GM18499 (cell line): Measurements from ENCODE around the gene KIF27.
"Not testable (repeated sequence)": the region's sequence is repeated elsewhere in the genome, so short reads cannot be mapped to it uniquely, and the experiment has no call there.

Experiments
- ATAC-seq: cut with Tn5 transposase; IDR thresholded peaks from one replicate; pipeline ENCODE4 v1.9.1; 2021; ENCODE audit warnings: moderate number of reproducible peaks; ENCODE audit not compliant: insufficient read depth, unreplicated experiment

Gene KIF27

DNA sequence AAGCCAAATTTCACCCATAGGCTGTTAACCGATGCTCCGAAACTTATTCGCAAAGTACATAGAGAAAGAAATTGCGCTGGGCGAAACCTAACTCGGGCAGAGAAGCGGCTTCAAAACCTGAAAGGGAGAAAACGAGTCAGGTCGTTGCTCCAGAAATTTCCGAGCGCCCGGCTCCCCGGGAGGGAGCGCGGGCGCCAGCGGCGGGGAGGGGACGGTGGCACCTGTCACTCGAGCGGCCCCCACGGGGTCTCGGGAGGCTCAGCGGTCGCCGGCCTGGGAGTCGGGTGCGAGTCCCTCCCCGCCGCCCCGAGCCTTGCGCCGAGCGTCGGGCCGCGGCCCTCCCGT is 104.2 kb downstream of the KIF27 start:
- ATAC-seq = peak; percentile 21

DNA sequence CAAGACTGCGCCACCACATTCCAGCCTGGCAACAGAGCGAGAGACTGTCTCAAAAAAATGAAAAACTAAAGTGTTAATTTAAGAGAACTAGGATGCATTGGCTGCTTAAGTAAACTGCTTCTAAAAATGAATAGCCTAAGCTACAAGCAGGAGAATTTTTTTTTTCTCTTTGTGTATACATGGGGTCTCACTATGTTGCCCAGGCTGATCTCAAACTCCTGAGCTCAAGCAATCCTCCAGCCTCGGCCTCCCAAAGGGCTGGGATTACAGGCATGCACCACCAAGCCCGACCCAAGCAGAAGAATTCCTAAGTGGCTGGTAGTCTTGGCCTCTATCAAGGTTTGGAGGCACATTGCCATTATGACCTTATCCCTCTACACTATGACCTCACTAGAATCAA is 106.1 kb downstream of the KIF27 start:
- ATAC-seq = not testable (repeated sequence)

DNA sequence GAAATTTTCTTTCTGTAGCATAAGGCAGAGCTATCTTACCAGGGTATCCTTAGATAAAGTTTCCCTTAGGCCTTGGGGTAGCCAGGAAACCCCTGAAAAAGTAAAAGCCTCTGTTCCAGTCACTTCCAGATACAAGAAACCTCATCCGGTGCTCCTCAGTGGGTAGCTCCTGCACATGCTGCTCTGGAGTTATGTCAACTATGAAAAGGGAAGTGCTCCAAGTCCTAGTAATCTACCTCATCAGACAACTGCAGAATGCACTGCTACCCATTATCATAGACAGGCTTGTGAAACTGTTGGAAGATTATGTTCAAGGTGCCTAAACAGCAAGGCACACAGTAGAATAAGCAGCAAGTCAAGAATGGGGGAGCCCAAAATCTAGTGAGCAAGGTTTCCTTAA is 112.0 kb downstream of the KIF27 start:
- ATAC-seq = not testable (repeated sequence)

DNA sequence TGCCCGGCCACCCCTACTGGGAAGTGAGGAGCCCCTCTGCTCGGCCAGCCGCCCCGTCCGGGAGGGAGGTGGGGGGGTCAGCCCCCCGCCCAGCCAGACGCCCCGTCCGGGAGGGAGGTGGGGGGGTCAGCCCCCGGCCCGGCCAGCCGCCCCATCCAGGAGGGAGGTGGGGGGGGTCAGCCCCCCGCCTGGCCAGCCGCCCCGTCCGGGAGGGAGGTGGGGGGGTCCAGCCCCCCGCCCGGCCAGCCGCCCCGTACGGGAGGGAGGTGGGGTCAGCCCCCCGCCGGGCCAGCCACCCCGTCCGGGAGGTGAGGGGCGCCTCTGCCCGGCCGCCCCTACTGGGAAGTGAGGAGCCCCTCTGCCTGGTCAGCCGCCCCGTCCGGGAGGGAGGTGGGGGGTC is 116.8 kb downstream of the KIF27 start:
- not testable (repeated sequence) for ATAC-seq

DNA sequence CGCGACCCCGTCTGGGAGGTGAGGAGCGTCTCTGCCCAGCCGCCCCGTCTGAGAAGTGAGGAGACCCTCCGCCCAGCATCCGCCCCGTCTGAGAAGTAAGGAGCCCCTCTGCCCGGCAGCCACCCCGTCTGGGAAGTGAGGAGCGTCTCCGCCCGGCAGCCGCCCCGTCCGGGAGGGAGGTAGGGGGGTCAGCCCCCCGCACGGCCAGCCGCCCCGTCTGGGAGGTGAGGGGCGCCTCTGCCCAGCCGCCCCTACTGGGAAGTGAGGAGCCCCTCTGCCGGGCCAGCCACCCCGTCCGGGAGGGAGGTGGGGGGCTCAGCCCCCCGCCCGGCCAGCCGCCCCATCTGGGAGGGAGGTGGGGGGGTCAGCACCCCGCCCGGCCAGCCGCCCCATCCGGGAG is 117.3 kb downstream of the KIF27 start:
- ATAC-seq = not testable (repeated sequence)

DNA sequence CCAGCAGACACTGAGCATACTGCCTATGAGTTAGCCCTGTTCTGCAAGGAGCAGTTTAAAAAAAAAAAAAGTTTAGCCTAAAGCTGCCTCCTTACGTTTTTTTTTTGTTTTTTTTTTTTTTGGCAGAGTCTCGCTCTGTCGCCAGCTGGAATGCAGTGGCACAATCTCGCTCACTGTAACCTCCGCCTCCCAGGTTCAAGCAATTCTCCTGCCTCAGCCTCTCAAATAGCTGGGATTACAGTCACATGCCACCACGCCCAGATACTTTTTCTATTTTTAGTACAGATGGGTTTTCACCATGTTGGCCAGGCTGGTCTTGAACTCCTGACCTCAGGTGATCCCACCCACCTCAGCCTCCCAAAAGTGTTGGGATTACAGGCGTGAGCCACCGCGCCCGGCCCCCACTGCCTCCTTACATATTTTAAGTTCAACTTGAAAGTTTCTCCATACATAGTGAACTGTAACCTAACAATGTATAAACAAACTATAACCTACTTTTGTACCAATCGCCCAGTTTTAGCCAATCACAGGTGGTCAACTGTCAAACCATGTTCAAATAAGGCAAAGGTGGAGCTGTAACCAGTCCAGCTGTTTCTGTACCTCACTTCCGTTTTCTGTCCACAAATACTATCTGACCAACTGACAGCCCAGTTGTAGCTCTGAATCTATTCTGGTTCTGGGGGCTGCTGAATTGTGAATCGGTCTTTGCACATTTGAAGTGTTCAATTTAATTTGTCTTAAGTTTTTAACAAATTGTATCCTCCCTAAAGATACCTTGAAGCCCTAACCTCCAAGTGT is 120.8 kb downstream of the KIF27 start:
- no peak for ATAC-seq

DNA sequence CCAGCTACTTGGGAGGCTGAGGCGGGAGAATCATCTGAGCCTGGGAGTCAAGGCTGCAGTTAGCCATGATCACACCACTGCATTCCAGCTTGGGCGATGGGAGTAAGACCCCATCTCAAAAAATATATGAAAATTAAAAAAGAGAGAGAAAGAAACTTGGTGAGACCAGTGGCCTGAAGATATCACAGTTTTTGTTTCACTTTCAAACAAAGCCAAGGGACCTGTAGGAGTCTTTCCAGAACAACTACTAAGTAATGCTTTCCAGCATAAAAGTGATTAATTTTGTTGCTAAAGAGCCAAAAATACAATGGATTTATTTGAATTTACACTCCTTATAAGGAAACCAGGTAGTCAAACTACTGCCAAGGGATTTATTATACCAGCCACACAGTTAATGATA is 127.2 kb downstream of the KIF27 start:
- no peak for ATAC-seq

DNA sequence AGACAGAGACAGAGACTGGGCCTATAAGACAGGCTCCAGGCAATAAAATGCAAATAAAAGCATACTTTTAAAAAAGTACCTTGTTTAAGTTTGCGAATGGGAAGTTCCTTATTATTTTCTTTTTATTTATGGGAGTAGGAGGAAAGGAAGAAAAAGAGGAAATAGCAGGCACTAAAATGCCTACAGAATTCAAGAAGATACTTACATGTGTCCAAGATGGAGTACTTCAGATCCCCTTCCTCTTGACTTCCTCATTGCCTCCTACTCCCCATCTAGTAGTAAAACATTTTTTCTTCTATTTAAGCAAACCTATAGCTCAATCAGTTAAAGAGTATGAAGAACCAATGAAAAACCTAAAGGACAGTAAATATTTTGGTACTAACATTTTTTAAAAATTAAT is 128.5 kb downstream of the KIF27 start:
- ATAC-seq = no peak
